HG02610 (cell line): Measurements from ENCODE around the gene GRIA1.

Experiments
- ATAC-seq: cut with Tn5 transposase; IDR thresholded peaks from one replicate; pipeline ENCODE4 v1.9.1; 2021; ENCODE audit warnings: mild to moderate bottlenecking, moderate library complexity; ENCODE audit not compliant: unreplicated experiment

The GRIA1 gene

GRCh38 chr5:153654504-153655200, 164.2 kb downstream of the GRIA1 start:
- no peak for ATAC-seq

GRCh38 chr5:153655201-153655510, 164.7 kb downstream of the GRIA1 start:
- no peak for ATAC-seq

- no peak for ATAC-seq
Measured at GRCh38 chr5:153658149-153658548, 167.7 kb downstream of the GRIA1 start.

GRCh38 chr5:153658606-153659005, 168.1 kb downstream of the GRIA1 start:
- no peak for ATAC-seq

GRCh38 chr5:153659039-153659736, 168.7 kb downstream of the GRIA1 start:
- no peak for ATAC-seq

GRCh38 chr5:153660919-153661318, 170.4 kb downstream of the GRIA1 start:
- no peak for ATAC-seq

GRCh38 chr5:153661897-153662296, 171.4 kb downstream of the GRIA1 start:
- no peak for ATAC-seq

- ATAC-seq, result no peak
Measured at GRCh38 chr5:153670101-153670500, 179.6 kb downstream of the GRIA1 start.

- ATAC-seq, result no peak
Measured at GRCh38 chr5:153671653-153672346, 181.3 kb downstream of the GRIA1 start.

GRCh38 chr5:153672347-153673090, 182.0 kb downstream of the GRIA1 start:
- ATAC-seq, result no peak

GRCh38 chr5:153674356-153674755, 183.9 kb downstream of the GRIA1 start:
- no peak for ATAC-seq

- no peak for ATAC-seq
Measured at GRCh38 chr5:153676406-153676805, 185.9 kb downstream of the GRIA1 start.

GRCh38 chr5:153676821-153677220, 186.4 kb downstream of the GRIA1 start:
- no peak for ATAC-seq

- ATAC-seq, result no peak
Measured at GRCh38 chr5:153678617-153679329, 188.3 kb downstream of the GRIA1 start.

GRCh38 chr5:153690236-153690635, 199.8 kb downstream of the GRIA1 start:
- ATAC-seq, result no peak

GRCh38 chr5:153696256-153696655, 205.8 kb downstream of the GRIA1 start:
- ATAC-seq, result no peak

GRCh38 chr5:153699035-153699434, 208.6 kb downstream of the GRIA1 start:
- ATAC-seq, result no peak

GRCh38 chr5:153700940-153701339, 210.5 kb downstream of the GRIA1 start:
- ATAC-seq, result no peak

GRCh38 chr5:153702265-153702664, 211.8 kb downstream of the GRIA1 start:
- no peak for ATAC-seq

GRCh38 chr5:153704110-153704509, 213.6 kb downstream of the GRIA1 start:
- ATAC-seq, result no peak

GRCh38 chr5:153707626-153708025, 217.2 kb downstream of the GRIA1 start:
- no peak for ATAC-seq
